Skeletal muscle satellite cell (primary cell): Measurements from ENCODE around the gene TLK1.

Experiments used
- H3K27me3 ChIP-seq: 2 replicates; pipeline ENCODE4 v1.7.0; 2013; ENCODE audit warnings: low read length; ENCODE audit not compliant: control insufficient read depth, insufficient read depth
- H3K36me3 ChIP-seq: 2 replicates; pipeline ENCODE4 v1.7.0; 2013; ENCODE audit warnings: mild to moderate bottlenecking, control low read depth, low read length; ENCODE audit not compliant: insufficient read depth
- H3K4me1 ChIP-seq: 2 replicates; pipeline ENCODE4 v1.7.0; 2013; ENCODE audit warnings: low read length; ENCODE audit not compliant: control insufficient read depth, insufficient read depth
- H3K4me2 ChIP-seq: 2 replicates; pipeline ENCODE4 v1.7.0; 2013; ENCODE audit warnings: mild to moderate bottlenecking, low read length
- H3K4me3 ChIP-seq: 2 replicates; pipeline ENCODE4 v1.7.0; 2013; ENCODE audit warnings: low read length
- H3K9ac ChIP-seq: 2 replicates; pipeline ENCODE4 v1.7.0; 2013; ENCODE audit warnings: mild to moderate bottlenecking, low read depth, low read length, moderate library complexity
- H3K9me3 ChIP-seq: replicated peaks from 2 replicates; pipeline ENCODE4 v1.7.0; 2013; ENCODE audit warnings: mild to moderate bottlenecking, control low read depth, low read length

The TLK1 gene

DNA sequence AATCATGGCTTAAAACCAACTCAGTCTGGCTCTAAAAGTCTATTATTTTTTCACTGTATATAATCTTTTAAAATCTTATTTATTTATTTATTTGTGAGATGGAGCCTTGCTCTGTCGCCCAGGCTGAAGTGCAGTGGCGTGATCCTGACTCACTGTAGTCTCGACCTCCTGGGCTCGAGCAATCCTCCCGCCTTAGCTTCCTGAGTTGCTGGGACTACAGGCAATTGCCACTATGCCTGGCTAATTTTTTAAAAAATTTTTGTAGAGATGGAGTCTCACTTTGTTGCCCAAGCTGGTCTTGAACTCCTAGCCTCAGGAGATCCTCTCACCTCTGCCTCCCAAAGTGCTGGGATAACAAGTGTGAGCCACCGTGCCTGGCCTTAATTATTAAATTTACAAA lies 217.1 kb downstream of the TLK1 start:
- Histone ChIP-seq H3K4me3 (no peak overlapping the region), H3K36me3 (peaks cover under 1% of the 10 kb centered on the region), H3K4me2 (no peak overlapping the region), H3K9ac (no peak overlapping the region), H3K27me3 (no peaks in the 10 kb centered on the region), H3K9me3 (no peaks in the 10 kb centered on the region), H3K4me1 (no peaks in the 10 kb centered on the region)

DNA sequence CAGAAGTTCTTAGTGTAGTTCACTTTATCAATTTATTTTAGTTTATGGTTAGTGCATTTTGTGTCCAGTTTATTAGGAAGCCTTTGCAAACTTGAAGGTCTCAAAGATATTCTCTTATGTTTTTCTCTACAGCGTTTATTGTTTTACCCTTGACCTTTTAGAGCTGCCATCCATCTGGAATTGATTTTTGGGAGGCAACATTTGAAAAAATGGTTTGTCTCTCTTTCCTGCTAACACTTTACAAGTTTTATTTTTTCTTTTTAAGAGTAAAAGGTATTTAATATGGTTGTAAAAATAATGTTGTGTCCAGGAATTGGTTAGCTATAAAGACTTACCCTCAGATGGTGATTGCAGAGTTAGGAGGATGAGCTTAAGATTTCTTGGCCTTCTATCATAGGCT lies 217.7 kb downstream of the TLK1 start:
- Histone ChIP-seq H3K9ac (no peak overlapping the region), H3K4me1 (no peaks in the 10 kb centered on the region), H3K36me3 (no peaks in the 10 kb centered on the region), H3K27me3 (no peaks in the 10 kb centered on the region), H3K4me2 (no peak overlapping the region), H3K4me3 (no peak overlapping the region), H3K9me3 (no peaks in the 10 kb centered on the region)

DNA sequence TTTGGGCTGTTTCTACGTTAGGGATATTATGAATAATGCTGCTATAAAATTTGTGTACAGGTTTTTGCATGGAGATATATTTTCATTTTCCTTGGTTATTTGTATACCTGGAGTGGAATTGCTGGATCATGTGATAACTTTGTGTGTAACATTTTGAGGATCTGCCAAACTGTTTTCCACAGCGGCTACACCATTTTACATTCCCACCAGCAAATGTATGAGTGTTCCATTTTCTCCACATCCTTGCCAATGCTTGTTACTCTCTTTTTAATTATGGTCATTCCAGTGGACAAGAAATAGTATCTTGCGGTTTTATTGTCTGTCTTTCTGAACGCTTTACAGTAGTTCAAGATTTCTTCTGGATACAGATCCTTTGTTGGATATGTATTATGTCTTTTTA lies 218.1 kb downstream of the TLK1 start:
- no peaks in the 10 kb centered on the region for H3K27me3 ChIP-seq
- H3K4me1 ChIP-seq = no peaks in the 10 kb centered on the region

More for the DNA sequence above, 218.1 kb downstream of the TLK1 start:
- H3K36me3 ChIP-seq = no peaks in the 10 kb centered on the region
- H3K9me3 ChIP-seq = no peaks in the 10 kb centered on the region
- no peak overlapping the region for H3K9ac ChIP-seq
- H3K4me3 ChIP-seq = no peak overlapping the region
- no peak overlapping the region for H3K4me2 ChIP-seq
